Epithelial cell of esophagus (primary cell): Measurements from ENCODE around the gene MYBPC2.

Experiments used
- DNase-seq: peaks from one replicate; pipeline ENCODE4 v3.0.0; 2010; ENCODE audit warnings: low read depth
- H3K4me3 ChIP-seq: 2 replicates; pipeline ENCODE4 v1.5.1; 2011; ENCODE audit warnings: mild to moderate bottlenecking, low read length, control low read depth
- CTCF ChIP-seq: IDR thresholded peaks from 2 replicates; pipeline ENCODE4 v1.5.1; 2011; ENCODE audit warnings: low read depth, mild to moderate bottlenecking, low read length, control low read depth, inconsistent platforms; ENCODE audit not compliant: insufficient read depth; ENCODE audit errors: missing control alignments

The MYBPC2 gene

DNA sequence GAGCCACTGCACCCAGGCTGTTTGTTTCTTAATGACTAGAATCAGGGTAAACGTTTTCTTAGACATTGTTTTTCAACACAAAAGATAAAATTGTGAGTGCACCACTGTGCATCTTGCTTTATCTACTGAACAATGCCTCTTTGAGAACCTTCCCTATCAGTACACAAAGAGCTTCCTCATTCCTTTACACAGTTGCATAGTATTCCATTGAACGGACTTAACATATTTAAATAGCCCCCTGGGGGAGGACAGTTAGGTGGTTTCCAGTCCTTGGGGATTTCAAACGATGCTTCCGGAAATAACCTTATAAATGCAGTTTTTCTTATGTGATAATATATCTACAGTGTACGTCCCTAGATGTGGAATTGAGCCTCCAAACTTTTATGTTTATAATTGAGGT is 39.9 kb upstream of the MYBPC2 start:
- DNase-seq = no peak
- TF ChIP-seq CTCF = no peak
- H3K4me3 ChIP-seq = no peak overlapping the region

- no peak for TF ChIP-seq CTCF
- no peak overlapping the region for H3K4me3 ChIP-seq
- no peak for DNase-seq
These were observed 39.1 kb upstream of the MYBPC2 start for GRCh38 chr19:50393589-50393988.

DNA sequence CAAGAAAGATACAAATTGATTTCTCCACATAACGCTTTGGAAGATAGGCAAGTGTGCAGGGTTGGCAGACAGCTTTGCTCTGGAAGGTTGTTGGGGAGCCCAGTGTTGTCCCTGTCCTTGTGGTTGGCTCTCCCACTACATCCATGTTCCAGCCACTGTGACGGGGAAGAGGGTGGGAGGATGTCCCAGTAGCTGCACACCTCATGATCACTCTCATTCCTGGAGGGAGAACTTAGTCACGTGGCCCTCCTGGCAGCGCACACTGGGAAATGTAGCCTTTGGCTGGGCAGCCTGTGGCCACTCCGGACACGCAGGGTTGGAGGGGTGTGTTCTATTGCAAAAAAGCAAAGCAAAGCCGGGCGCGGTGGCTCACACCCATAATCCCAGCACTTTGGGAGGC is 38.7 kb upstream of the MYBPC2 start:
- no peak overlapping the region for H3K4me3 ChIP-seq
- no peak for TF ChIP-seq CTCF
- no peak for DNase-seq

DNA sequence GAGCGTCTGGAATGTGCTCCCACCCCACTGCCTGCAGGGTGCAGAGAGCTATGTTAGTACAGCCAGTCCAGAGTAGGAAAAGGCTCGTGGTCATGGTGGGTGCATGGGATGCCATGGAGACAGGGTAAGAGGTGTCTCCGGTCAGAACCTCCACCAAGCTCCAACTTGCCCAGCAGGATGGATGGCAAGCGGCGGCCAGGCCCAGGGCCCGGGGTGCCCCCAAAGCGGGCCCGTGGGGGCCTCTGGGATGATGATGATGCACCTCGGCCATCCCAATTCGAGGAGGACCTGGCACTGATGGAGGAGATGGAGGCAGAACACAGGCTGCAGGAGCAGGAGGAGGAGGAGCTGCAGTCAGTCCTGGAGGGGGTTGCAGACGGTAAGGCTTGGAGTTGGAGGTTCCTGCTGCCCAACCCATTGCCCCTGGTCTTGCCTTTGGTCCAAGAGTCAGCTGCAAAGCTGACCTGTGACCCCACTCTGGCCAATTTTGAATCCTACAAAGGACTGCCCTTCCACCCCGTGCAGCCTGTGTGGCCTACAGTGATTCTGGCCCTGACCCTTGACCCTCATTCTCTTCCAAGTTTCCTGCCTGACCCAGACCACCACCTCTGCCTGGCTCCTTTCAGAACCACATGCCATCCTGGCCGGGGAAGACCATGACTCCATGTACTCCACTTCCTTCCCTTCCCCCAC is 33.9 kb upstream of the MYBPC2 start:
- no peak overlapping the region for H3K4me3 ChIP-seq

GRCh38 chr19:50399368-50399745 is 33.3 kb upstream of the MYBPC2 start:
- no peak overlapping the region for H3K4me3 ChIP-seq
- DNase-seq = no peak
- TF ChIP-seq CTCF = no peak

More for the DNA sequence above, 33.9 kb upstream of the MYBPC2 start:
- TF ChIP-seq CTCF = no peak
- no peak for DNase-seq

DNA sequence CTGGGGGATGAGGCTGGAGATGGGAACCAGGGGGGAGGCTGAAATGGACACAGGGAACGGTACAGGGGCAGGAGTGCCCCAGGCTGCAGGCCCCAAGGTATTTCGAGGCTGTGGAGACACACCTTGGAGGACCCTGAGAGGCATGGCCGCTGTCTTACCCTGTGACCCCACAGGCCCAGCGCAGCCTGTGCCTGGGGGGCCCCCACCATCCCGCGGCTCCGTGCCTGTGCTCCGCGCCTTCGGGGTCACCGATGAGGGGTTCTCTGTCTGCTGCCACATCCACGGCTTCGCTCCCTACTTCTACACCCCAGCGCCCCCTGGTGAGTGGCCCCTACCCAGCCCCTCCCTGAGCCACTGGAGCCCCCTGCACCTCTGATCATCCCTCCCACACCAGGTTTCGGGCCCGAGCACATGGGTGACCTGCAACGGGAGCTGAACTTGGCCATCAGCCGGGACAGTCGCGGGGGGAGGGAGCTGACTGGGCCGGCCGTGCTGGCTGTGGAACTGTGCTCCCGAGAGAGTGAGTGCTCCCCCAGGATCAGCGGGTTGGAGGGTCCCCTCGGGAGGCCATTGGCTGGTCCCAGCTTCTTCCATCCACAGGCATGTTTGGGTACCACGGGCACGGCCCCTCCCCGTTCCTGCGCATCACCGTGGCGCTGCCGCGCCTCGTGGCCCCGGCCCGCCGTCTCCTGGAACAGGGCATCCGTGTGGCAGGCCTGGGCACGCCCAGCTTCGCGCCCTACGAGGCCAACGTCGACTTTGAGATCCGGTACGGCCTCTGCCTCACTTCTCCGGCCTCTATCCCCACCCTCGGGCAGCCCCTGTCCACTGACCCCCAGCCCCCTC is 30.9 kb upstream of the MYBPC2 start:
- no peak for TF ChIP-seq CTCF
- no peak overlapping the region for H3K4me3 ChIP-seq
- no peak for DNase-seq
